ENCODE results near the gene OXSR1. TPM values are rescaled to one million over a fixed set of nuclear protein-coding genes. Genes with fewer than 3 reads are reported as not detected.

OXSR1 gene
- total RNA-seq, 1 donor from 2014 or later = 41.1 TPM

- Mint-ChIP-seq H3K4me1 (ENCODE audit: unreplicated experiment) (no peaks in the 10 kb centered on the region), H3K27ac (no peak overlapping the region), H3K36me3 (peaks cover 38% of the 10 kb centered on the region), H3K4me3 (no peak overlapping the region), H3K9me3 (no peaks in the 10 kb centered on the region), H3K27me3 (no peaks in the 10 kb centered on the region)
- DNase-seq (ENCODE audit: extremely low spot score, unreplicated experiment) = no peak
- TF ChIP-seq CTCF (conservative IDR thresholded peaks at IDR 0.05) = no peak
These were observed 59.0 kb downstream of the OXSR1 start for GRCh38 chr3:38224357-38224756.

GRCh38 chr3:38226273-38226672 lies 60.9 kb downstream of the OXSR1 start:
- no peak for TF ChIP-seq CTCF (conservative IDR thresholded peaks at IDR 0.05)
- Mint-ChIP-seq H3K9me3 (no peaks in the 10 kb centered on the region), H3K27ac (no peak overlapping the region), H3K4me3 (no peak overlapping the region), H3K4me1 (ENCODE audit: unreplicated experiment) (no peaks in the 10 kb centered on the region), H3K36me3 (peaks cover 41% of the 10 kb centered on the region), H3K27me3 (no peaks in the 10 kb centered on the region)
- no peak for DNase-seq (ENCODE audit: extremely low spot score, unreplicated experiment)

GRCh38 chr3:38227989-38228388 lies 62.7 kb downstream of the OXSR1 start:
- TF ChIP-seq CTCF (conservative IDR thresholded peaks at IDR 0.05) = no peak
- Mint-ChIP-seq H3K9me3 (no peaks in the 10 kb centered on the region), H3K27ac (peak overlapping the region; percentile 15)

GRCh38 chr3:38229036-38229435 lies 63.7 kb downstream of the OXSR1 start:
- peaks cover 41% of the 10 kb centered on the region for H3K36me3 Mint-ChIP-seq
- no peak for DNase-seq (ENCODE audit: extremely low spot score, unreplicated experiment)
- H3K9me3 Mint-ChIP-seq = no peaks in the 10 kb centered on the region
- no peak for TF ChIP-seq CTCF (conservative IDR thresholded peaks at IDR 0.05)
- no peaks in the 10 kb centered on the region for H3K4me1 Mint-ChIP-seq (ENCODE audit: unreplicated experiment)
- H3K4me3 Mint-ChIP-seq = no peak overlapping the region
- H3K27ac Mint-ChIP-seq = no peak overlapping the region
- no peaks in the 10 kb centered on the region for H3K27me3 Mint-ChIP-seq

More at GRCh38 chr3:38227989-38228388, 62.7 kb downstream of the OXSR1 start:
- no peaks in the 10 kb centered on the region for H3K27me3 Mint-ChIP-seq
- no peak overlapping the region for H3K4me3 Mint-ChIP-seq
- DNase-seq (ENCODE audit: extremely low spot score, unreplicated experiment) = no peak
- H3K4me1 Mint-ChIP-seq (ENCODE audit: unreplicated experiment) = no peaks in the 10 kb centered on the region
- peaks cover 38% of the 10 kb centered on the region for H3K36me3 Mint-ChIP-seq

- Mint-ChIP-seq H3K27ac (no peak overlapping the region), H3K9me3 (peaks cover 7% of the 10 kb centered on the region), H3K4me1 (ENCODE audit: unreplicated experiment) (peaks cover 8% of the 10 kb centered on the region), H3K36me3 (peaks cover 55% of the 10 kb centered on the region), H3K4me3 (no peak overlapping the region), H3K27me3 (no peaks in the 10 kb centered on the region)
- no peak for TF ChIP-seq CTCF (conservative IDR thresholded peaks at IDR 0.05)
- no peak for DNase-seq (ENCODE audit: extremely low spot score, unreplicated experiment)
These were observed 67.4 kb downstream of the OXSR1 start for GRCh38 chr3:38232701-38233100.

GRCh38 chr3:38235466-38235865 lies 70.1 kb downstream of the OXSR1 start:
- Mint-ChIP-seq H3K4me3 (peak overlapping the region; percentile 17), H3K36me3 (peaks cover 69% of the 10 kb centered on the region), H3K4me1 (ENCODE audit: unreplicated experiment) (peaks cover 8% of the 10 kb centered on the region)

More at GRCh38 chr3:38235466-38235865, 70.1 kb downstream of the OXSR1 start:
- Mint-ChIP-seq H3K27ac (peak overlapping the region; percentile 77), H3K27me3 (no peaks in the 10 kb centered on the region), H3K9me3 (peaks cover 13% of the 10 kb centered on the region)
- DNase-seq (ENCODE audit: extremely low spot score, unreplicated experiment) = no peak
- no peak for TF ChIP-seq CTCF (conservative IDR thresholded peaks at IDR 0.05)
